K562 (cell line): ENCODE results near the gene DPP9. TPM values are rescaled to one million over a fixed set of nuclear protein-coding genes. Genes with fewer than 3 reads are reported as not detected.

Experiments
- ADNP ChIP-seq: fragments of 200-800 bp; sonication (Bioruptor generic); IDR thresholded peaks from 2 replicates; pipeline ENCODE4 v1.6.1; 2016; ENCODE audit warnings: missing genetic modification characterization, missing compliant biosample characterization
- C11orf30 ChIP-seq: fragments of 450-650 bp; IDR thresholded peaks from 2 replicates; pipeline ENCODE4 v1.6.1; 2016; ENCODE audit warnings: low read depth, mild to moderate bottlenecking
- CREB3L1 ChIP-seq: fragments of 450-650 bp; IDR thresholded peaks from 2 replicates; pipeline ENCODE4 v1.6.1; 2014; ENCODE audit warnings: low read depth, mild to moderate bottlenecking, moderate library complexity, borderline replicate concordance
- CTBP1 ChIP-seq: fragments of 450-650 bp; IDR thresholded peaks from 2 replicates; pipeline ENCODE4 v1.6.1; 2016; ENCODE audit warnings: borderline replicate concordance
- E2F6 ChIP-seq, 2 experiments: IDR thresholded peaks; 2 replicates each; pipeline ENCODE4 v1.6.1; 2011; ENCODE audit warnings: borderline replicate concordance in 1 of 2, control low read depth in 1 of 2, low read depth in 1 of 2, low read length in 1 of 2, mild to moderate bottlenecking in 1 of 2, mixed read lengths in 1 of 2, moderate library complexity in 1 of 2; ENCODE audit not compliant: insufficient read depth in 1 of 2, insufficient read length in 1 of 2, poor library complexity in 1 of 2, severe bottlenecking in 1 of 2; ENCODE audit errors: extremely low read depth in 1 of 2
- TAF1 ChIP-seq: IDR thresholded peaks from 2 replicates; pipeline ENCODE4 v1.6.1; 2011; ENCODE audit warnings: mild to moderate bottlenecking, low read length, moderate library complexity; ENCODE audit not compliant: insufficient read depth, control insufficient read depth, severe bottlenecking; ENCODE audit errors: extremely low read depth
- ZBTB8A ChIP-seq: fragments of 450-650 bp; IDR thresholded peaks from 2 replicates; pipeline ENCODE4 v1.6.1; 2018; ENCODE audit warnings: mild to moderate bottlenecking, moderate library complexity; ENCODE audit not compliant: partially characterized antibody
- ZNF232 ChIP-seq: sonication (generic); formaldehyde crosslinking; IDR thresholded peaks from 2 replicates; pipeline ENCODE4 v1.8.0; 2022; ENCODE audit warnings: mild to moderate bottlenecking, missing genetic modification reagents
- ZNF57 ChIP-seq: fragments of 450-650 bp; formaldehyde crosslinking; IDR thresholded peaks from 2 replicates; pipeline ENCODE4 v1.4.0; 2020; ENCODE audit warnings: mild to moderate bottlenecking, moderate library complexity
- ZNF76 ChIP-seq: fragments of 250-450 bp; sonication (Bioruptor Pico); IDR thresholded peaks from 2 replicates; pipeline ENCODE4 v1.4.0; 2020; ENCODE audit warnings: mild to moderate bottlenecking, moderate library complexity, borderline replicate concordance
- polyA plus RNA-seq, 8 experiments: library from polyadenylated mRNA; depleted of rRNA in 4 of 8; stranded (reverse) in 5 of 8; unstranded in 3 of 8; fragments of >200 nt; fragmentation: Nextera tagmentation in 2 of 8; fragmentation: Illumina TruSeq in 1 of 8; extraction: Ambion mirVana in 2 of 8; extraction: Trizol in 1 of 8; gene quantifications; 2 replicates each; pipeline versions ENCODE4 v1.2.1 to v1.2.3, GENCODE V29; 2011 to 2014; ENCODE audit warnings: inconsistent platforms in 1 of 8, missing spikeins in 1 of 8
- total RNA-seq, 7 experiments: library from RNA; depleted of rRNA in 6 of 7; stranded (reverse); fragments of >200 nt in 6 of 7; fragmentation: Illumina TruSeq in 2 of 7; extraction: Trizol in 2 of 7; gene quantifications; 2 replicates each; pipeline versions ENCODE4 v1.2.1 to v1.2.3, GENCODE V29; 2011 to 2021; ENCODE audit warnings: low replicate concordance in 1 of 7
- TF ChIP-seq, protein P1 (sequence below), 2 experiments: fragments of 450-650 bp in 1 of 2; IDR thresholded peaks; 2 replicates each; pipeline ENCODE4 v1.6.1; 2011 to 2017; ENCODE audit warnings: low read depth in 2 of 2, antibody characterized with exemption in 1 of 2, borderline replicate concordance in 1 of 2, low read length in 1 of 2, mild to moderate bottlenecking in 1 of 2, mixed read lengths in 1 of 2; ENCODE audit not compliant: control insufficient read depth in 1 of 2
- TF ChIP-seq, protein P2 (sequence below): fragments of 450-650 bp; formaldehyde crosslinking; IDR thresholded peaks from 2 replicates; pipeline ENCODE4 v1.4.0; 2020; ENCODE audit warnings: mild to moderate bottlenecking, mixed read lengths
- TF ChIP-seq, protein P3 (sequence below): sonication (generic); formaldehyde crosslinking; IDR thresholded peaks from 2 replicates; pipeline ENCODE4 v1.9.0; 2022; ENCODE audit warnings: mild to moderate bottlenecking, missing genetic modification reagents
- TF ChIP-seq, protein P4 (sequence below): fragments of 150-350 bp; conservative IDR thresholded peaks from 2 replicates; pipeline ENCODE4 v1.6.1; 2014; ENCODE audit warnings: low read length

DPP9 gene
- total and polyA plus RNA-seq, 9 of the 15 experiments (the other 6 are each of a cell fraction or from before 2014, with no cell fraction given): 0.90 to 66.7 (median 24.5) TPM

- TF ChIP-seq ZNF76: no peak
- TF ChIP-seq TAF1: peak; percentile 86
- TF ChIP-seq CREB3L1: peak; percentile 89
- TF ChIP-seq ZNF57 (CRISPR knock-in tag): no peak
- no peak for TF ChIP-seq CTBP1
- TF ChIP-seq, protein P1, sequence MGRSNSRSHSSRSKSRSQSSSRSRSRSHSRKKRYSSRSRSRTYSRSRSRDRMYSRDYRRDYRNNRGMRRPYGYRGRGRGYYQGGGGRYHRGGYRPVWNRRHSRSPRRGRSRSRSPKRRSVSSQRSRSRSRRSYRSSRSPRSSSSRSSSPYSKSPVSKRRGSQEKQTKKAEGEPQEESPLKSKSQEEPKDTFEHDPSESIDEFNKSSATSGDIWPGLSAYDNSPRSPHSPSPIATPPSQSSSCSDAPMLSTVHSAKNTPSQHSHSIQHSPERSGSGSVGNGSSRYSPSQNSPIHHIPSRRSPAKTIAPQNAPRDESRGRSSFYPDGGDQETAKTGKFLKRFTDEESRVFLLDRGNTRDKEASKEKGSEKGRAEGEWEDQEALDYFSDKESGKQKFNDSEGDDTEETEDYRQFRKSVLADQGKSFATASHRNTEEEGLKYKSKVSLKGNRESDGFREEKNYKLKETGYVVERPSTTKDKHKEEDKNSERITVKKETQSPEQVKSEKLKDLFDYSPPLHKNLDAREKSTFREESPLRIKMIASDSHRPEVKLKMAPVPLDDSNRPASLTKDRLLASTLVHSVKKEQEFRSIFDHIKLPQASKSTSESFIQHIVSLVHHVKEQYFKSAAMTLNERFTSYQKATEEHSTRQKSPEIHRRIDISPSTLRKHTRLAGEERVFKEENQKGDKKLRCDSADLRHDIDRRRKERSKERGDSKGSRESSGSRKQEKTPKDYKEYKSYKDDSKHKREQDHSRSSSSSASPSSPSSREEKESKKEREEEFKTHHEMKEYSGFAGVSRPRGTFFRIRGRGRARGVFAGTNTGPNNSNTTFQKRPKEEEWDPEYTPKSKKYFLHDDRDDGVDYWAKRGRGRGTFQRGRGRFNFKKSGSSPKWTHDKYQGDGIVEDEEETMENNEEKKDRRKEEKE (IDR thresholded peaks at IDR 0.05; ENCODE audit: borderline replicate concordance in 1 of 2, control insufficient read depth in 1 of 2, low read depth in 2 of 2, low read length in 1 of 2): no peak
- TF ChIP-seq C11orf30: peak; percentile 79
- peak; percentile 52 to 82 for TF ChIP-seq E2F6 (IDR thresholded peaks at IDR 0.05; ENCODE audit: borderline replicate concordance in 1 of 2, extremely low read depth in 1 of 2, insufficient read depth in 1 of 2, insufficient read length in 1 of 2, low read depth in 1 of 2, low read length in 1 of 2, poor library complexity in 1 of 2, severe bottlenecking in 1 of 2)
- no peak for TF ChIP-seq ZBTB8A
- TF ChIP-seq ZNF232 (CRISPR knock-in tag): no peak
- TF ChIP-seq, protein P2, sequence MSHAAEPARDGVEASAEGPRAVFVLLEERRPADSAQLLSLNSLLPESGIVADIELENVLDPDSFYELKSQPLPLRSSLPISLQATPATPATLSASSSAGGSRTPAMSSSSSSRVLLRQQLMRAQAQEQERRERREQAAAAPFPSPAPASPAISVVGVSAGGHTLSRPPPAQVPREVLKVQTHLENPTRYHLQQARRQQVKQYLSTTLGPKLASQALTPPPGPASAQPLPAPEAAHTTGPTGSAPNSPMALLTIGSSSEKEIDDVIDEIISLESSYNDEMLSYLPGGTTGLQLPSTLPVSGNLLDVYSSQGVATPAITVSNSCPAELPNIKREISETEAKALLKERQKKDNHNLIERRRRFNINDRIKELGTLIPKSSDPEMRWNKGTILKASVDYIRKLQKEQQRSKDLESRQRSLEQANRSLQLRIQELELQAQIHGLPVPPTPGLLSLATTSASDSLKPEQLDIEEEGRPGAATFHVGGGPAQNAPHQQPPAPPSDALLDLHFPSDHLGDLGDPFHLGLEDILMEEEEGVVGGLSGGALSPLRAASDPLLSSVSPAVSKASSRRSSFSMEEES: peak; percentile 93
- TF ChIP-seq ADNP: no peak
- TF ChIP-seq, protein P3, sequence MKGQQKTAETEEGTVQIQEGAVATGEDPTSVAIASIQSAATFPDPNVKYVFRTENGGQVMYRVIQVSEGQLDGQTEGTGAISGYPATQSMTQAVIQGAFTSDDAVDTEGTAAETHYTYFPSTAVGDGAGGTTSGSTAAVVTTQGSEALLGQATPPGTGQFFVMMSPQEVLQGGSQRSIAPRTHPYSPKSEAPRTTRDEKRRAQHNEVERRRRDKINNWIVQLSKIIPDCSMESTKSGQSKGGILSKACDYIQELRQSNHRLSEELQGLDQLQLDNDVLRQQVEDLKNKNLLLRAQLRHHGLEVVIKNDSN: peak; percentile 97
- TF ChIP-seq, protein P4, sequence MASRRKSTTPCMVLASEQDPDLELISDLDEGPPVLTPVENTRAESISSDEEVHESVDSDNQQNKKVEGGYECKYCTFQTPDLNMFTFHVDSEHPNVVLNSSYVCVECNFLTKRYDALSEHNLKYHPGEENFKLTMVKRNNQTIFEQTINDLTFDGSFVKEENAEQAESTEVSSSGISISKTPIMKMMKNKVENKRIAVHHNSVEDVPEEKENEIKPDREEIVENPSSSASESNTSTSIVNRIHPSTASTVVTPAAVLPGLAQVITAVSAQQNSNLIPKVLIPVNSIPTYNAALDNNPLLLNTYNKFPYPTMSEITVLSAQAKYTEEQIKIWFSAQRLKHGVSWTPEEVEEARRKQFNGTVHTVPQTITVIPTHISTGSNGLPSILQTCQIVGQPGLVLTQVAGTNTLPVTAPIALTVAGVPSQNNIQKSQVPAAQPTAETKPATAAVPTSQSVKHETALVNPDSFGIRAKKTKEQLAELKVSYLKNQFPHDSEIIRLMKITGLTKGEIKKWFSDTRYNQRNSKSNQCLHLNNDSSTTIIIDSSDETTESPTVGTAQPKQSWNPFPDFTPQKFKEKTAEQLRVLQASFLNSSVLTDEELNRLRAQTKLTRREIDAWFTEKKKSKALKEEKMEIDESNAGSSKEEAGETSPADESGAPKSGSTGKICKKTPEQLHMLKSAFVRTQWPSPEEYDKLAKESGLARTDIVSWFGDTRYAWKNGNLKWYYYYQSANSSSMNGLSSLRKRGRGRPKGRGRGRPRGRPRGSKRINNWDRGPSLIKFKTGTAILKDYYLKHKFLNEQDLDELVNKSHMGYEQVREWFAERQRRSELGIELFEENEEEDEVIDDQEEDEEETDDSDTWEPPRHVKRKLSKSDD: no peak
Observed at GRCh38 chr19:4669723-4670480, 53.7 kb downstream of the DPP9 start, which contains the start of gene MYDGF (continued).
